Activated CD4-positive, alpha-beta T cell treated with anti-CD3 and anti-CD28 coated beads, Interleukin-2, amount 10 ng/mL, durations not matched to agents 24 days and 14 days (primary cell): ENCODE results near the gene OPCML. TPM values are rescaled to one million over a fixed set of nuclear protein-coding genes. Genes with fewer than 3 reads are reported as not detected.
A peak's percentile ranks its signal among the peaks of the same experiment; 100 is the strongest.

Experiments used
- DNase-seq: peaks from one replicate; pipeline ENCODE4 v3.0.0; 2022
- H3K27ac Mint-ChIP-seq: one replicate; pipeline ENCODE4 v1.8.0; 2022; ENCODE audit warnings: mild to moderate bottlenecking, mixed read lengths
- H3K27me3 Mint-ChIP-seq: one replicate; pipeline ENCODE4 v1.8.0; 2022; ENCODE audit warnings: mixed read lengths
- H3K36me3 Mint-ChIP-seq: one replicate; pipeline ENCODE4 v1.8.0; 2022; ENCODE audit warnings: low read depth, mild to moderate bottlenecking, mixed read lengths
- H3K4me1 Mint-ChIP-seq: one replicate; pipeline ENCODE4 v1.8.0; 2021; ENCODE audit warnings: mixed read lengths
- H3K4me3 Mint-ChIP-seq: one replicate; pipeline ENCODE4 v1.8.0; 2022; ENCODE audit warnings: mild to moderate bottlenecking, moderate library complexity, mixed read lengths
- H3K9me3 Mint-ChIP-seq: one replicate; pipeline ENCODE4 v1.8.0; 2021; ENCODE audit warnings: mixed read lengths
- intact Hi-C: fragments of 100-400 bp; cut with micrococcal nuclease; formaldehyde crosslinking; loops from one replicate; pipeline ENCODE4 v1.15.1; 2023
- total RNA-seq: library from RNA; stranded (reverse); gene quantifications from 2 replicates; pipeline ENCODE4 v1.2.3, GENCODE V29; 2022

The OPCML gene
- total RNA-seq, 1 donor from 2014 or later = not detected

- Mint-ChIP-seq H3K27me3 (no peaks in the 10 kb centered on the region), H3K4me1 (peaks cover 12% of the 10 kb centered on the region), H3K9me3 (no peaks in the 10 kb centered on the region), H3K36me3 (no peaks in the 10 kb centered on the region), H3K27ac (no peak overlapping the region), H3K4me3 (no peak overlapping the region)
- DNase-seq = no peak
- intact Hi-C loops = no loop called here
Measured at GRCh38 chr11:132719684-132720083, 812.6 kb downstream of the OPCML start.

GRCh38 chr11:132718711-132719671 is 813.3 kb downstream of the OPCML start:
- Mint-ChIP-seq H3K36me3 (no peaks in the 10 kb centered on the region), H3K27ac (peak overlapping the region; percentile 15), H3K4me1 (peaks cover 12% of the 10 kb centered on the region), H3K4me3 (peak overlapping the region; percentile 65), H3K27me3 (no peaks in the 10 kb centered on the region), H3K9me3 (no peaks in the 10 kb centered on the region)
- DNase-seq = peak; percentile 73
- intact Hi-C loops = no loop called here

GRCh38 chr11:132717824-132718223 is 814.5 kb downstream of the OPCML start:
- Mint-ChIP-seq H3K4me3 (no peak overlapping the region), H3K27ac (no peak overlapping the region), H3K36me3 (no peaks in the 10 kb centered on the region), H3K27me3 (no peaks in the 10 kb centered on the region), H3K4me1 (peaks cover 12% of the 10 kb centered on the region), H3K9me3 (no peaks in the 10 kb centered on the region)
- peak; percentile 54 for DNase-seq
- intact Hi-C loops = no loop called here

- H3K4me3 Mint-ChIP-seq = no peak overlapping the region
- H3K9me3 Mint-ChIP-seq = no peaks in the 10 kb centered on the region
- H3K4me1 Mint-ChIP-seq = peaks cover 12% of the 10 kb centered on the region
- no peaks in the 10 kb centered on the region for H3K36me3 Mint-ChIP-seq
- no peak for DNase-seq
- no peak overlapping the region for H3K27ac Mint-ChIP-seq
- no peaks in the 10 kb centered on the region for H3K27me3 Mint-ChIP-seq
- intact Hi-C loops = no loop called here
Measured at GRCh38 chr11:132716037-132716436, 816.3 kb downstream of the OPCML start.

- H3K36me3 Mint-ChIP-seq = no peaks in the 10 kb centered on the region
- H3K27ac Mint-ChIP-seq = no peak overlapping the region
- no peak for DNase-seq
- H3K4me3 Mint-ChIP-seq = no peak overlapping the region
- no peaks in the 10 kb centered on the region for H3K27me3 Mint-ChIP-seq
- no peaks in the 10 kb centered on the region for H3K9me3 Mint-ChIP-seq
- peaks cover 12% of the 10 kb centered on the region for H3K4me1 Mint-ChIP-seq
- intact Hi-C loops = no loop called here
Measured at GRCh38 chr11:132714859-132715440, 817.4 kb downstream of the OPCML start.

GRCh38 chr11:132712466-132712865 is 819.8 kb downstream of the OPCML start:
- no peaks in the 10 kb centered on the region for H3K9me3 Mint-ChIP-seq
- H3K4me3 Mint-ChIP-seq = no peak overlapping the region
- no peaks in the 10 kb centered on the region for H3K27me3 Mint-ChIP-seq
- DNase-seq = no peak
- H3K4me1 Mint-ChIP-seq = no peaks in the 10 kb centered on the region
- H3K27ac Mint-ChIP-seq = no peak overlapping the region
- no peaks in the 10 kb centered on the region for H3K36me3 Mint-ChIP-seq
- intact Hi-C loops = no loop called here

GRCh38 chr11:132704781-132705375 is 827.4 kb downstream of the OPCML start:
- H3K36me3 Mint-ChIP-seq = no peaks in the 10 kb centered on the region
- intact Hi-C loops = no loop called here
- no peak overlapping the region for H3K4me3 Mint-ChIP-seq
- DNase-seq = no peak
- H3K9me3 Mint-ChIP-seq = peaks cover 12% of the 10 kb centered on the region
- no peaks in the 10 kb centered on the region for H3K27me3 Mint-ChIP-seq
- H3K4me1 Mint-ChIP-seq = no peaks in the 10 kb centered on the region
- no peak overlapping the region for H3K27ac Mint-ChIP-seq

- intact Hi-C loops = no loop called here
- no peaks in the 10 kb centered on the region for H3K4me1 Mint-ChIP-seq
- no peak overlapping the region for H3K27ac Mint-ChIP-seq
- no peaks in the 10 kb centered on the region for H3K27me3 Mint-ChIP-seq
- no peak overlapping the region for H3K4me3 Mint-ChIP-seq
- H3K9me3 Mint-ChIP-seq = no peaks in the 10 kb centered on the region
- no peaks in the 10 kb centered on the region for H3K36me3 Mint-ChIP-seq
- DNase-seq = no peak
Measured at GRCh38 chr11:132692891-132693290, 839.4 kb downstream of the OPCML start.

- Mint-ChIP-seq H3K27me3 (no peaks in the 10 kb centered on the region), H3K27ac (no peak overlapping the region), H3K36me3 (no peaks in the 10 kb centered on the region), H3K9me3 (no peaks in the 10 kb centered on the region), H3K4me3 (no peak overlapping the region), H3K4me1 (no peaks in the 10 kb centered on the region)
- DNase-seq = no peak
- intact Hi-C loops = no loop called here
Measured at GRCh38 chr11:132691848-132692550, 840.3 kb downstream of the OPCML start.

GRCh38 chr11:132686886-132687285 is 845.4 kb downstream of the OPCML start:
- Mint-ChIP-seq H3K27me3 (no peaks in the 10 kb centered on the region), H3K4me1 (peaks cover 3% of the 10 kb centered on the region), H3K9me3 (no peaks in the 10 kb centered on the region), H3K4me3 (no peak overlapping the region), H3K36me3 (no peaks in the 10 kb centered on the region), H3K27ac (no peak overlapping the region)
- no peak for DNase-seq
- intact Hi-C loops = no loop called here

GRCh38 chr11:132685174-132685611 is 847.1 kb downstream of the OPCML start:
- Mint-ChIP-seq H3K4me1 (peaks cover 3% of the 10 kb centered on the region), H3K36me3 (no peaks in the 10 kb centered on the region), H3K4me3 (no peak overlapping the region), H3K9me3 (no peaks in the 10 kb centered on the region), H3K27ac (no peak overlapping the region), H3K27me3 (no peaks in the 10 kb centered on the region)
- no peak for DNase-seq
- intact Hi-C loops = no loop called here

GRCh38 chr11:132683602-132684001 is 848.7 kb downstream of the OPCML start:
- no peak overlapping the region for H3K4me3 Mint-ChIP-seq
- no peak overlapping the region for H3K27ac Mint-ChIP-seq
- H3K4me1 Mint-ChIP-seq = peaks cover 3% of the 10 kb centered on the region
- no peaks in the 10 kb centered on the region for H3K27me3 Mint-ChIP-seq
- no peak for DNase-seq
- intact Hi-C loops = no loop called here
- no peaks in the 10 kb centered on the region for H3K36me3 Mint-ChIP-seq
- H3K9me3 Mint-ChIP-seq = no peaks in the 10 kb centered on the region

GRCh38 chr11:132681971-132682370 is 850.3 kb downstream of the OPCML start:
- no peaks in the 10 kb centered on the region for H3K9me3 Mint-ChIP-seq
- H3K27me3 Mint-ChIP-seq = no peaks in the 10 kb centered on the region
- peaks cover 3% of the 10 kb centered on the region for H3K4me1 Mint-ChIP-seq
- no peaks in the 10 kb centered on the region for H3K36me3 Mint-ChIP-seq
- no peak overlapping the region for H3K27ac Mint-ChIP-seq
- intact Hi-C loops = no loop called here
- DNase-seq = no peak
- no peak overlapping the region for H3K4me3 Mint-ChIP-seq

GRCh38 chr11:132680584-132680983 is 851.7 kb downstream of the OPCML start:
- Mint-ChIP-seq H3K27ac (no peak overlapping the region), H3K36me3 (no peaks in the 10 kb centered on the region), H3K4me1 (peaks cover 3% of the 10 kb centered on the region), H3K4me3 (no peak overlapping the region), H3K9me3 (no peaks in the 10 kb centered on the region), H3K27me3 (no peaks in the 10 kb centered on the region)
- DNase-seq = no peak
- intact Hi-C loops = no loop called here
